ENCODE data around the gene KRTAP12-3. TPM values are rescaled to one million over a fixed set of nuclear protein-coding genes. Genes with fewer than 3 reads are reported as not detected.

KRTAP12-3 gene
- total RNA-seq, 1 donor from 2014 or later = not detected

- Histone ChIP-seq H3K9me3 (replicated peaks) (peaks cover 20% of the 10 kb centered on the region), H3K27ac (replicated peaks) (no peak overlapping the region), H3K4me1 (no peaks in the 10 kb centered on the region), H3K27me3 (ENCODE audit: low read depth) (peaks cover 22% of the 10 kb centered on the region), H3K36me3 (no peaks in the 10 kb centered on the region), H3K4me3 (no peak overlapping the region)
- intact Hi-C loops (cut with micrococcal nuclease) = no loop called here
- DNase-seq = no peak
- TF ChIP-seq, protein P1, sequence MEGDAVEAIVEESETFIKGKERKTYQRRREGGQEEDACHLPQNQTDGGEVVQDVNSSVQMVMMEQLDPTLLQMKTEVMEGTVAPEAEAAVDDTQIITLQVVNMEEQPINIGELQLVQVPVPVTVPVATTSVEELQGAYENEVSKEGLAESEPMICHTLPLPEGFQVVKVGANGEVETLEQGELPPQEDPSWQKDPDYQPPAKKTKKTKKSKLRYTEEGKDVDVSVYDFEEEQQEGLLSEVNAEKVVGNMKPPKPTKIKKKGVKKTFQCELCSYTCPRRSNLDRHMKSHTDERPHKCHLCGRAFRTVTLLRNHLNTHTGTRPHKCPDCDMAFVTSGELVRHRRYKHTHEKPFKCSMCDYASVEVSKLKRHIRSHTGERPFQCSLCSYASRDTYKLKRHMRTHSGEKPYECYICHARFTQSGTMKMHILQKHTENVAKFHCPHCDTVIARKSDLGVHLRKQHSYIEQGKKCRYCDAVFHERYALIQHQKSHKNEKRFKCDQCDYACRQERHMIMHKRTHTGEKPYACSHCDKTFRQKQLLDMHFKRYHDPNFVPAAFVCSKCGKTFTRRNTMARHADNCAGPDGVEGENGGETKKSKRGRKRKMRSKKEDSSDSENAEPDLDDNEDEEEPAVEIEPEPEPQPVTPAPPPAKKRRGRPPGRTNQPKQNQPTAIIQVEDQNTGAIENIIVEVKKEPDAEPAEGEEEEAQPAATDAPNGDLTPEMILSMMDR (IDR thresholded peaks at IDR 0.05; ENCODE audit: borderline replicate concordance) = no peak
These were observed 9.0 kb upstream of the KRTAP12-3 start for GRCh38 chr21:44648557-44649311.

GRCh38 chr21:44649521-44650100, 8.1 kb upstream of the KRTAP12-3 start:
- Histone ChIP-seq H3K9me3 (replicated peaks) (peaks cover 11% of the 10 kb centered on the region), H3K4me3 (no peak overlapping the region), H3K36me3 (no peaks in the 10 kb centered on the region), H3K27me3 (ENCODE audit: low read depth) (peaks cover 22% of the 10 kb centered on the region), H3K27ac (replicated peaks) (no peak overlapping the region), H3K4me1 (no peaks in the 10 kb centered on the region)
- TF ChIP-seq, protein P1 (IDR thresholded peaks at IDR 0.05; ENCODE audit: borderline replicate concordance) = no peak
- no peak for DNase-seq
- intact Hi-C loops (cut with micrococcal nuclease) = no loop called here

GRCh38 chr21:44650265-44650972, 7.3 kb upstream of the KRTAP12-3 start:
- Histone ChIP-seq H3K27ac (replicated peaks) (no peak overlapping the region), H3K36me3 (no peaks in the 10 kb centered on the region), H3K9me3 (replicated peaks) (peaks cover 3% of the 10 kb centered on the region), H3K27me3 (ENCODE audit: low read depth) (peaks cover 22% of the 10 kb centered on the region), H3K4me1 (no peaks in the 10 kb centered on the region), H3K4me3 (no peak overlapping the region)
- intact Hi-C loops (cut with micrococcal nuclease) = no loop called here
- no peak for DNase-seq
- TF ChIP-seq, protein P1 (IDR thresholded peaks at IDR 0.05; ENCODE audit: borderline replicate concordance) = no peak

GRCh38 chr21:44650973-44651675, 6.6 kb upstream of the KRTAP12-3 start:
- Histone ChIP-seq H3K36me3 (no peaks in the 10 kb centered on the region), H3K27me3 (ENCODE audit: low read depth) (peaks cover 22% of the 10 kb centered on the region), H3K27ac (replicated peaks) (no peak overlapping the region), H3K4me1 (no peaks in the 10 kb centered on the region), H3K4me3 (no peak overlapping the region), H3K9me3 (replicated peaks) (peaks cover 3% of the 10 kb centered on the region)
- DNase-seq = no peak
- TF ChIP-seq, protein P1 (IDR thresholded peaks at IDR 0.05; ENCODE audit: borderline replicate concordance) = no peak
- intact Hi-C loops (cut with micrococcal nuclease) = no loop called here

GRCh38 chr21:44653123-44653522, 4.6 kb upstream of the KRTAP12-3 start:
- intact Hi-C loops (cut with micrococcal nuclease) = no loop called here
- H3K36me3 ChIP-seq = no peaks in the 10 kb centered on the region
- H3K27ac ChIP-seq (replicated peaks) = no peak overlapping the region
- no peak for DNase-seq
- H3K4me1 ChIP-seq = no peaks in the 10 kb centered on the region
- peaks cover 12% of the 10 kb centered on the region for H3K9me3 ChIP-seq (replicated peaks)
- peaks cover 22% of the 10 kb centered on the region for H3K27me3 ChIP-seq (ENCODE audit: low read depth)
- H3K4me3 ChIP-seq = no peak overlapping the region
- TF ChIP-seq, protein P1 (IDR thresholded peaks at IDR 0.05; ENCODE audit: borderline replicate concordance) = no peak
